ENCODE data around the gene DNAJC13.

DNA sequence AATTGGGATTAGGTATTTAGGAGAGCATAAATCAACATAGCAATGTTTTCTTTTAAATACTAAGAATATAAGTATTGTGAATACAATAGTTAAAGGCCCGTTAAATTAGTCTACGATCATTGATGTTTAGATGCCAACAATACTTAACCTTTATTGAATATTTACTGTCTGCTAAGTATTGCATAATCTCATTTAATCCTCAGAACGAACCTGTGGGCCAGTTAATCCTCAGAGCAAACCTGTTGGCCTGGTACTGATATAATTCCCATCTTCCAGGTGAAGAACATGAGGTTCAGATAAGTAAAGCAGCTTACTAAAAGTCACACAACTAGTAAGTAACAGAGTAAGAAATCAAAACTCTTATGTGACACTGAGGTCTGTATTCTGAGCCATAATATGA, 122.4 kb downstream of the DNAJC13 start:
- TF ChIP-seq CTCF (IDR thresholded peaks at IDR 0.05) (no peak), POLR2A (IDR thresholded peaks at IDR 0.05) (no peak)

Measured in Peyer's patch (tissue), 4 donors.